ENCODE results near the gene DCX. TPM values are rescaled to one million over a fixed set of nuclear protein-coding genes. Genes with fewer than 3 reads are reported as not detected.

The DCX gene
- polyA plus RNA-seq, 1 experiment, result not detected

DNA sequence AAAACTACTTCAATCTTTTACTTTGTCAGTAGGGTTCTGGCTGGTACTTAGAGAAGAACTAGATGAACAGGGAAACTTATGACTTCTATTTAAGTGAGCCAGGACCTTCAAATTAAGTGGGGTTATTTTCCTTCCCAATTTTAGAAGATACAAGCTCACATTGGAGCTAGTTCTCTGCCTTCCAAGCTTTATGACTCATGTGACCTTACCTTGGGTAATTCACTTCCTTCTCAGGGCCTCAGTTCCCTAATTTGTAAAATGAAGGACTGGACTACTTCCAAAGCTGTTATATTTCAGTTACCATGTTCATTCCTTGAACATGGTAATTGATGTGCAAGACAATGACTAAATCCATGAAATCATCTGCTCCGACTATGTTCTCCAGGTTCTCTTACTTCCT is 32.0 kb upstream of the DCX start:
- Histone ChIP-seq H3K27me3 (ENCODE audit: control insufficient read depth, insufficient read depth, low read length) (no peaks in the 10 kb centered on the region), H3K27ac (ENCODE audit: low read depth, low read length) (no peak overlapping the region), H3K4me3 (ENCODE audit: low read depth, low read length) (no peak overlapping the region), H3K9me3 (ENCODE audit: control insufficient read depth, insufficient read depth, low read length) (no peaks in the 10 kb centered on the region)
- ChIA-PET POLR2A (no interaction called here), CTCF (interaction anchor here (1.7 kb wide), 1 partner anchor 9 kb away, joined by 8 read pairs; no protein-coding TSS in a partner anchor)
- no peak for DNase-seq (ENCODE audit: low read depth, low spot score)
- TF ChIP-seq, protein P1, sequence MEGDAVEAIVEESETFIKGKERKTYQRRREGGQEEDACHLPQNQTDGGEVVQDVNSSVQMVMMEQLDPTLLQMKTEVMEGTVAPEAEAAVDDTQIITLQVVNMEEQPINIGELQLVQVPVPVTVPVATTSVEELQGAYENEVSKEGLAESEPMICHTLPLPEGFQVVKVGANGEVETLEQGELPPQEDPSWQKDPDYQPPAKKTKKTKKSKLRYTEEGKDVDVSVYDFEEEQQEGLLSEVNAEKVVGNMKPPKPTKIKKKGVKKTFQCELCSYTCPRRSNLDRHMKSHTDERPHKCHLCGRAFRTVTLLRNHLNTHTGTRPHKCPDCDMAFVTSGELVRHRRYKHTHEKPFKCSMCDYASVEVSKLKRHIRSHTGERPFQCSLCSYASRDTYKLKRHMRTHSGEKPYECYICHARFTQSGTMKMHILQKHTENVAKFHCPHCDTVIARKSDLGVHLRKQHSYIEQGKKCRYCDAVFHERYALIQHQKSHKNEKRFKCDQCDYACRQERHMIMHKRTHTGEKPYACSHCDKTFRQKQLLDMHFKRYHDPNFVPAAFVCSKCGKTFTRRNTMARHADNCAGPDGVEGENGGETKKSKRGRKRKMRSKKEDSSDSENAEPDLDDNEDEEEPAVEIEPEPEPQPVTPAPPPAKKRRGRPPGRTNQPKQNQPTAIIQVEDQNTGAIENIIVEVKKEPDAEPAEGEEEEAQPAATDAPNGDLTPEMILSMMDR (IDR thresholded peaks at IDR 0.05; ENCODE audit: low read depth, low read length), result no peak

DNA sequence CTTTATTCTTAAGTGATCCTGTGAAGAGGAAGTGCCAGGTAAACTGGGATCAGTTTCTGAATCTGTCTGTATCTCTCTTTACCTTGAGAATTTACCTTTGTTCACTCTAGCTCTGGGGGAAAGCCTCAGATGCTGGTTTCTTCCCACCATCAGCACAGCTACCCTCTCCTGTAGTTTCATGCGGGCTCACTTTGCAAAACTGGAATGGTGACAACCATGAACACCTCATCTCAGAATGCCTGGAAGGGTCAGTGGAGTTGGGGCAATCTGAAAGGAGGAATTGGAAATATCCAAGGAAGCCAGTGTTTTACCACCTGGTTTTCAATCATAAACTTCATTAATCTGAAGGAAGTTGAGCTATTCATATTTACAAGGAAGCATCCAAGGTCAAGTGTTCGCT is 30.8 kb upstream of the DCX start:
- Histone ChIP-seq H3K9me3 (ENCODE audit: control insufficient read depth, insufficient read depth, low read length) (no peaks in the 10 kb centered on the region), H3K27ac (ENCODE audit: low read depth, low read length) (no peak overlapping the region), H3K4me3 (ENCODE audit: low read depth, low read length) (no peak overlapping the region), H3K27me3 (ENCODE audit: control insufficient read depth, insufficient read depth, low read length) (no peaks in the 10 kb centered on the region)
- CTCF ChIA-PET, result no interaction called here
- POLR2A ChIA-PET, result no interaction called here
- no peak for DNase-seq (ENCODE audit: low read depth, low spot score)
- TF ChIP-seq, protein P1 (IDR thresholded peaks at IDR 0.05; ENCODE audit: low read depth, low read length), result no peak

DNA sequence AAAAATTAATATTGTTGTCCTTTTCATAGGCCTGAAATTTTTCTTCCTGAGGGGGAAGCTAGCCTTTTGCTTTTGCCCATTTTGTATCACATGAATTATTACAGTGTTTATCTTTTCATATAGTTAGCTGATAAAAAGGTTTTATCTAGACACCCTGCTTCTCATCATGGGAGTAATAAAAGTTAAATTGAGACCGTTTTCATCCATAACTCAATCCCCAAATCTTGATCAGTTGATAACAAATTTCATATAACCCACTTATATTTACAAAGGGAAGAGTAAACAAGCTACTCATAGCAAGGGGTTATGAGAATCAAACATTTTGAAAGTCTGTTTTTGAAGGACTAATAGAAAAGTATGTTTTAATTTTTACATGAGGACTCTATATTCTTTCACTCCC is 23.5 kb upstream of the DCX start:
- TF ChIP-seq, protein P1 (IDR thresholded peaks at IDR 0.05; ENCODE audit: low read depth, low read length), result no peak
- H3K27ac ChIP-seq (ENCODE audit: low read depth, low read length), result no peak overlapping the region
- no peak overlapping the region for H3K4me3 ChIP-seq (ENCODE audit: low read depth, low read length)
- DNase-seq (ENCODE audit: low read depth, low spot score), result no peak
- POLR2A ChIA-PET, result no interaction called here
- CTCF ChIA-PET, result interaction anchor here (1.7 kb wide), 1 partner anchor 9 kb away, joined by 8 read pairs; no protein-coding TSS in a partner anchor
- H3K9me3 ChIP-seq (ENCODE audit: control insufficient read depth, insufficient read depth, low read length), result no peaks in the 10 kb centered on the region
- H3K27me3 ChIP-seq (ENCODE audit: control insufficient read depth, insufficient read depth, low read length), result no peaks in the 10 kb centered on the region

DNA sequence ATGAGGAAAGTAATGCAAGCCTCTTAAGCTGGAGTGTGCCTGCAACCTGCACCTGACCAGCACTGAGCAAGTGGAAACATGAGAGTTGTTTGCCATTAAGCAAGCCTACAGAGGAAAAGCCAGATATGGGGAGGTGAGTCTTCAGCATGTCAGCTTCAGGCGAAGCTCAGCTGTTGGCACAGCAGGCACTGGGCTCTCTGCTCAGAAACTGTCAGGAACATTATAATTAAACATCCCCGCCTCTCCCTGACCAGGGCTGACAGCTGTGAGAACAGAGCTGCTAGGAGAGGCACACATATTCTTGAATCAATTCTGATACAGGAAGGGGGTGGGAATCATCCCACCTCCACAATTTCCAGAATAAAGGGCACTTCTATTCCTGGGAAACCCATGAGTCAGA is 19.0 kb upstream of the DCX start:
- DNase-seq (ENCODE audit: low read depth, low spot score), result no peak
- H3K9me3 ChIP-seq (ENCODE audit: control insufficient read depth, insufficient read depth, low read length), result no peaks in the 10 kb centered on the region
- H3K4me3 ChIP-seq (ENCODE audit: low read depth, low read length), result no peak overlapping the region
- H3K27me3 ChIP-seq (ENCODE audit: control insufficient read depth, insufficient read depth, low read length), result no peaks in the 10 kb centered on the region
- ChIA-PET CTCF (no interaction called here), POLR2A (no interaction called here)
- H3K27ac ChIP-seq (ENCODE audit: low read depth, low read length), result no peak overlapping the region
- TF ChIP-seq, protein P1 (IDR thresholded peaks at IDR 0.05; ENCODE audit: low read depth, low read length), result no peak

DNA sequence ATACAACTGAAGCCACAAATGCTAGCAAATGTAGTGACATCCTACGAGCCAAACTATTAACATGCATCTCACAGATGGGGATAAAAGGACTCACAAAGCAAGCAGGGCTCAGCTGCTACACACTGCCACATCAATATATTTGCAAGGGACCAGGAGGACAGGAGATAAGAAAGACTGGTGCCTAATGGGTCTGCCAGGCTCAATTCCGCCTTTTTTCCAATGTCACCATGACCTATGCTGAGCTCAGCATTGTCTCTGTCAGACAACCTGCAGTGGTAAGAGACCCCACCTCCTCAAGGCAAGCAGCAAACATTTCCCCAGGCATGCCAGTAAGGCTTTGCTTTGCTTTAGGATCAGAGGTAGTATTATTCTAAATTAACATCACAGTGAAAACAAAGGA is 435 bp downstream of the DCX start:
- no peak for DNase-seq (ENCODE audit: low read depth, low spot score)
- H3K9me3 ChIP-seq (ENCODE audit: control insufficient read depth, insufficient read depth, low read length), result no peaks in the 10 kb centered on the region; the same call in 1 of the 2 replicates
- ChIA-PET CTCF (no interaction called here), POLR2A (no interaction called here)
- H3K27ac ChIP-seq (ENCODE audit: low read depth, low read length), result no peak overlapping the region
- H3K4me3 ChIP-seq (ENCODE audit: low read depth, low read length), result no peak overlapping the region
- TF ChIP-seq, protein P1 (IDR thresholded peaks at IDR 0.05; ENCODE audit: low read depth, low read length), result no peak
- H3K27me3 ChIP-seq (ENCODE audit: control insufficient read depth, insufficient read depth, low read length), result no peaks in the 10 kb centered on the region
